Measurements from ENCODE around the gene PEX16. TPM values are rescaled to one million over a fixed set of nuclear protein-coding genes. Genes with fewer than 3 reads are reported as not detected.

PEX16 gene
- total RNA-seq, 1 experiment from 2014 or later = 33.2 TPM

- ChIA-PET RAD21 (ENCODE audit: low non-redundant PET in 1 of 2, low total read pairs in 2 of 2, uncharacterized antibody in 2 of 2, unreplicated experiment in 2 of 2) (no interaction called here), CTCF (no interaction called here), POLR2A (no interaction called here)
- H3K27ac ChIP-seq (ENCODE audit: low read depth, low read length) = no peak overlapping the region
- DNase-seq (ENCODE audit: low read depth, low spot score) = no peak
- no peak overlapping the region for H3K4me2 ChIP-seq (ENCODE audit: low read length)
- no peak for ATAC-seq
- H3K36me3 ChIP-seq (ENCODE audit: control insufficient read depth in 1 of 2, insufficient read depth in 2 of 2, low read length in 2 of 2) = 0 out of 4 replicates have a peak, but pooled peaks cover 0 to 3% of the 10 kb centered on the region in 2 experiments
- TF ChIP-seq EGR1 (IDR thresholded peaks at IDR 0.05; ENCODE audit: low read depth) (no peak), SIN3A (IDR thresholded peaks at IDR 0.05; ENCODE audit: low read depth) (no peak), CBX3 (IDR thresholded peaks at IDR 0.05; ENCODE audit: low read depth) (no peak), CEBPB (IDR thresholded peaks at IDR 0.05; ENCODE audit: low read depth) (no peak), POLR2A (IDR thresholded peaks at IDR 0.05; ENCODE audit: borderline replicate concordance, extremely low read depth, insufficient read depth, insufficient read length) (no peak), ELF1 (IDR thresholded peaks at IDR 0.05; ENCODE audit: borderline replicate concordance, low read depth) (no peak), MAX (IDR thresholded peaks at IDR 0.05) (no peak), ZFX (IDR thresholded peaks at IDR 0.05) (no peak), SRF (IDR thresholded peaks at IDR 0.05; ENCODE audit: low read depth) (no peak), JUND (IDR thresholded peaks at IDR 0.05) (no peak), FOSL1 (IDR thresholded peaks at IDR 0.05; ENCODE audit: low read depth) (no peak), TCF7L2 (IDR thresholded peaks at IDR 0.05; ENCODE audit: borderline replicate concordance, extremely low read depth, insufficient read depth, insufficient read length) (no peak), ZNF274 (IDR thresholded peaks at IDR 0.05; ENCODE audit: low read depth, low read length) (no peak), ATF3 (IDR thresholded peaks at IDR 0.05) (no peak), SP1 (IDR thresholded peaks at IDR 0.05; ENCODE audit: low read depth) (no peak), YY1 (IDR thresholded peaks at IDR 0.05; ENCODE audit: extremely low read depth, insufficient replicate concordance, low read depth, low read length) (no peak), RAD21 (IDR thresholded peaks at IDR 0.05; ENCODE audit: low read depth) (no peak)
- H3K4me1 ChIP-seq (ENCODE audit: control insufficient read depth in 1 of 2, insufficient read depth in 2 of 2, low read length in 2 of 2) = no peaks in the 10 kb centered on the region
- no peaks in the 10 kb centered on the region for H3K9me3 ChIP-seq (ENCODE audit: control insufficient read depth in 1 of 2, insufficient read depth in 1 of 2, low read depth in 1 of 2, low read length in 2 of 2)
- no peak overlapping the region for H2AFZ ChIP-seq (ENCODE audit: low read depth, low read length, poor library complexity, severe bottlenecking)
- no TSS peak for BruUV-seq (replicated peaks)
- intact Hi-C loops (cut with micrococcal nuclease) = no loop called here
- H3K9ac ChIP-seq (ENCODE audit: low read length) = no peak overlapping the region
- H3K27me3 ChIP-seq (ENCODE audit: insufficient read depth, low read length) = no peaks in the 10 kb centered on the region
- H3K4me3 ChIP-seq (replicated peaks in 1 of 2; ENCODE audit: low read depth in 1 of 2, low read length in 2 of 2) = no peak overlapping the region
- H3K79me2 ChIP-seq (ENCODE audit: insufficient read depth, low read length) = no peaks in the 10 kb centered on the region
- no peaks in the 10 kb centered on the region for H3K9me2 ChIP-seq (ENCODE audit: insufficient read depth)
- H4K20me1 ChIP-seq (ENCODE audit: insufficient read depth) = no peaks in the 10 kb centered on the region
Observed at GRCh38 chr11:45947885-45948284, 30.2 kb upstream of the PEX16 start.
